Naive thymus-derived CD4-positive, alpha-beta T cell (primary cell): ENCODE measurements around the gene RBM5. TPM values are rescaled to one million over a fixed set of nuclear protein-coding genes. Genes with fewer than 3 reads are reported as not detected.

ENCODE experiments used
- ATAC-seq: fragments of 150-1000 bp; cut with Tn5 transposase; 2 replicates; pipeline ENCODE4 v1.10.0; 2021; ENCODE audit warnings: mild to moderate bottlenecking, moderate library complexity
- CTCF ChIA-PET: fragments of 350-600 bp; sonication (Branson Sonifier 250); formaldehyde crosslinking; loops from one replicate; lab custom pipeline; 2021; ENCODE audit warnings: antibody characterized with exemption; lab: Charles Lee
- POLR2A ChIA-PET: fragments of 350-600 bp; sonication (Branson Sonifier 250); formaldehyde crosslinking; loops from one replicate; lab custom pipeline; 2021; ENCODE audit warnings: antibody characterized with exemption, inconsistent platforms; lab: Charles Lee
- DNase-seq, 9 donors: peaks; one replicate each; pipeline versions ENCODE4 v3.0.0 to v3.0.0-alpha.2; 2020 to 2022; ENCODE audit warnings: mixed read lengths in 1 of 9
- H3K27ac ChIP-seq: one replicate; pipeline ENCODE4 v1.7.0; 2013; ENCODE audit warnings: mild to moderate bottlenecking, low read depth, low read length, moderate library complexity
- H3K27me3 ChIP-seq, 2 donors: one replicate each; pipeline ENCODE4 v1.7.0; 2013; ENCODE audit warnings: low read length in 2 of 2, mild to moderate bottlenecking in 2 of 2, moderate library complexity in 2 of 2; ENCODE audit not compliant: control insufficient read depth in 2 of 2, insufficient read depth in 2 of 2
- H3K36me3 ChIP-seq, 3 experiments: 1 replicate in 2 of 3; 2 replicates in 1 of 3; pipeline ENCODE4 v1.7.0; 2013; ENCODE audit warnings: low read length in 3 of 3, mild to moderate bottlenecking in 3 of 3, moderate library complexity in 1 of 3; ENCODE audit not compliant: insufficient read depth in 3 of 3, control insufficient read depth in 2 of 3
- H3K4me1 ChIP-seq, 2 donors: one replicate each; pipeline ENCODE4 v1.7.0; 2013; ENCODE audit warnings: low read length in 2 of 2, mild to moderate bottlenecking in 2 of 2, moderate library complexity in 1 of 2; ENCODE audit not compliant: control insufficient read depth in 2 of 2, insufficient read depth in 2 of 2
- H3K4me3 ChIP-seq: 2 replicates; pipeline ENCODE4 v1.7.0; 2013; ENCODE audit warnings: mild to moderate bottlenecking, low read length
- H3K9me3 ChIP-seq, 3 experiments: 1 replicate in 2 of 3; 2 replicates in 1 of 3; pipeline ENCODE4 v1.7.0; 2013; ENCODE audit warnings: low read length in 3 of 3; ENCODE audit not compliant: control insufficient read depth in 2 of 3
- H3K27ac Mint-ChIP-seq, 9 donors: one replicate each; pipeline ENCODE4 v1.8.0; 2020 to 2022; ENCODE audit warnings: mixed read lengths in 9 of 9, mild to moderate bottlenecking in 8 of 9, moderate library complexity in 5 of 9, inconsistent platforms in 2 of 9
- H3K27me3 Mint-ChIP-seq, 5 donors: one replicate each; pipeline ENCODE4 v1.8.0; 2021 to 2022; ENCODE audit warnings: mixed read lengths in 5 of 5, mild to moderate bottlenecking in 1 of 5
- H3K36me3 Mint-ChIP-seq, 5 donors: one replicate each; pipeline ENCODE4 v1.8.0; 2020 to 2022; ENCODE audit warnings: mixed read lengths in 5 of 5, mild to moderate bottlenecking in 3 of 5, inconsistent platforms in 1 of 5
- H3K4me1 Mint-ChIP-seq, 7 donors: one replicate each; pipeline ENCODE4 v1.8.0; 2020 to 2022; ENCODE audit warnings: mixed read lengths in 7 of 7, mild to moderate bottlenecking in 3 of 7, inconsistent platforms in 1 of 7
- H3K4me3 Mint-ChIP-seq, 10 donors: one replicate each; pipeline ENCODE4 v1.8.0; 2020 to 2022; ENCODE audit warnings: mild to moderate bottlenecking in 10 of 10, mixed read lengths in 10 of 10, moderate library complexity in 6 of 10, inconsistent platforms in 2 of 10
- H3K9me3 Mint-ChIP-seq, 11 donors: one replicate each; pipeline ENCODE4 v1.8.0; 2020 to 2022; ENCODE audit warnings: mixed read lengths in 11 of 11, mild to moderate bottlenecking in 4 of 11, inconsistent platforms in 1 of 11, moderate library complexity in 1 of 11
- intact Hi-C, 2 donors: fragments of 100-400 bp; cut with micrococcal nuclease; formaldehyde crosslinking; loops; one replicate each; pipeline ENCODE4 v1.15.1; 2023
- polyA plus RNA-seq, 2 donors: library from polyadenylated mRNA; unstranded; fragments of 300-500 nt; fragmentation: Illumina TruSeq; gene quantifications; one replicate each; pipeline ENCODE4 v1.2.3, GENCODE V29; 2021
- total RNA-seq, 6 experiments: library from RNA in 5 of 6; stranded (reverse) in 5 of 6; gene quantifications; 1 replicate in 5 of 6; 2 replicates in 1 of 6; pipeline ENCODE4 v1.2.3 and lab custom pipeline; 2021 to 2026

Gene RBM5
- total and polyA plus RNA-seq, 7 experiments from 2014 or later, result 45.6 to 420 (median 320) TPM

GRCh38 chr3:50161320-50161719 lies 72.6 kb downstream of the RBM5 start:
- ChIA-PET POLR2A (interaction anchor here (0.6 kb wide), 1 partner anchor 86 kb away, joined by 3 read pairs; no protein-coding TSS in a partner anchor), CTCF (no interaction called here)
- no peak overlapping the region for H3K27ac Mint-ChIP-seq
- intact Hi-C loops, result no loop called here
- peaks cover 0 to 3% (median 0%) of the 10 kb centered on the region in 11 donors for H3K9me3 Mint-ChIP-seq
- no peak overlapping the region for H3K4me3 Mint-ChIP-seq
- H3K4me3 ChIP-seq, result no peak overlapping the region
- H3K4me1 ChIP-seq, result no peaks in the 10 kb centered on the region
- H3K27me3 Mint-ChIP-seq, result peaks cover 2 to 30% (median 8%) of the 10 kb centered on the region in 5 donors
- H3K9me3 ChIP-seq, result no peaks in the 10 kb centered on the region
- peaks cover 0 to 6% (median 0%) of the 10 kb centered on the region in 7 donors for H3K4me1 Mint-ChIP-seq
- H3K27me3 ChIP-seq, result peaks cover 2 to 5% of the 10 kb centered on the region in 2 donors
- H3K36me3 ChIP-seq, result no peaks in the 10 kb centered on the region
- ATAC-seq, result no peak
- H3K36me3 Mint-ChIP-seq, result no peaks in the 10 kb centered on the region
- no peak overlapping the region for H3K27ac ChIP-seq
- no peak for DNase-seq

GRCh38 chr3:50162034-50162883 lies 73.5 kb downstream of the RBM5 start:
- Mint-ChIP-seq H3K4me3 (no peak overlapping the region), H3K4me1 (peaks cover 0 to 3% (median 0%) of the 10 kb centered on the region in 7 donors), H3K27me3 (peaks cover 0 to 21% (median 4%) of the 10 kb centered on the region in 5 donors), H3K27ac (no peak overlapping the region), H3K9me3 (peaks cover 0 to 3% (median 0%) of the 10 kb centered on the region in 11 donors), H3K36me3 (no peaks in the 10 kb centered on the region)
- H3K36me3 ChIP-seq, result no peaks in the 10 kb centered on the region
- no peaks in the 10 kb centered on the region for H3K27me3 ChIP-seq
- CTCF ChIA-PET, result no interaction called here
- intact Hi-C loops, result no loop called here
- H3K4me1 ChIP-seq, result no peaks in the 10 kb centered on the region
- no peak for DNase-seq
- H3K4me3 ChIP-seq, result no peak overlapping the region
- no peak for ATAC-seq
- POLR2A ChIA-PET, result interaction anchor here (0.6 to 1.2 kb wide), 2 partner anchors 13 to 85 kb away, joined by 3 read pairs; no protein-coding TSS in a partner anchor
- no peaks in the 10 kb centered on the region for H3K9me3 ChIP-seq
- H3K27ac ChIP-seq, result no peak overlapping the region

GRCh38 chr3:50163572-50164455 lies 75.1 kb downstream of the RBM5 start:
- no peak for DNase-seq
- ATAC-seq, result no peak
- CTCF ChIA-PET, result interaction anchor here (1.0 to 1.4 kb wide), 2 partner anchors 31 to 42 kb away, joined by 3 to 4 read pairs; no protein-coding TSS in a partner anchor
- H3K36me3 Mint-ChIP-seq, result no peaks in the 10 kb centered on the region
- peaks cover 0 to 3% (median 0%) of the 10 kb centered on the region in 11 donors for H3K9me3 Mint-ChIP-seq
- H3K27ac Mint-ChIP-seq, result no peak overlapping the region
- Histone ChIP-seq H3K4me3 (no peak overlapping the region), H3K27me3 (no peaks in the 10 kb centered on the region), H3K36me3 (no peaks in the 10 kb centered on the region), H3K27ac (no peak overlapping the region), H3K9me3 (no peaks in the 10 kb centered on the region), H3K4me1 (no peaks in the 10 kb centered on the region)
- POLR2A ChIA-PET, result no interaction called here
- peaks cover 0 to 3% (median 0%) of the 10 kb centered on the region in 7 donors for H3K4me1 Mint-ChIP-seq
- peaks cover 0 to 7% (median 0%) of the 10 kb centered on the region in 5 donors for H3K27me3 Mint-ChIP-seq
- intact Hi-C loops, result no loop called here
- H3K4me3 Mint-ChIP-seq, result no peak overlapping the region

GRCh38 chr3:50164481-50164880 lies 75.8 kb downstream of the RBM5 start:
- POLR2A ChIA-PET, result no interaction called here
- Mint-ChIP-seq H3K4me3 (no peak overlapping the region), H3K4me1 (peaks cover 0 to 3% (median 0%) of the 10 kb centered on the region in 7 donors), H3K9me3 (peaks cover 0 to 3% (median 0%) of the 10 kb centered on the region in 11 donors), H3K27me3 (peaks cover 0 to 4% (median 0%) of the 10 kb centered on the region in 5 donors), H3K36me3 (no peaks in the 10 kb centered on the region), H3K27ac (no peak overlapping the region)
- no peak overlapping the region for H3K4me3 ChIP-seq
- ATAC-seq, result no peak
- no peak overlapping the region for H3K27ac ChIP-seq
- intact Hi-C loops, result no loop called here
- no peak for DNase-seq
- H3K27me3 ChIP-seq, result no peaks in the 10 kb centered on the region
- CTCF ChIA-PET, result interaction anchor here (1.4 kb wide), 1 partner anchor 42 kb away, joined by 4 read pairs; no protein-coding TSS in a partner anchor
- H3K9me3 ChIP-seq, result no peaks in the 10 kb centered on the region
- no peaks in the 10 kb centered on the region for H3K36me3 ChIP-seq
- H3K4me1 ChIP-seq, result no peaks in the 10 kb centered on the region

GRCh38 chr3:50164984-50165909 lies 76.5 kb downstream of the RBM5 start:
- ATAC-seq (no peak), DNase-seq (no peak)
- Mint-ChIP-seq H3K27me3 (peaks cover 0 to 1% (median 0%) of the 10 kb centered on the region in 5 donors), H3K27ac (no peak overlapping the region), H3K4me3 (no peak overlapping the region), H3K9me3 (peaks cover 0 to 1% (median 0%) of the 10 kb centered on the region in 11 donors), H3K4me1 (peaks cover 0 to 3% (median 0%) of the 10 kb centered on the region in 7 donors), H3K36me3 (no peaks in the 10 kb centered on the region)
- Histone ChIP-seq H3K36me3 (no peaks in the 10 kb centered on the region), H3K27me3 (no peaks in the 10 kb centered on the region), H3K9me3 (no peaks in the 10 kb centered on the region), H3K27ac (no peak overlapping the region), H3K4me1 (no peaks in the 10 kb centered on the region), H3K4me3 (no peak overlapping the region)
- ChIA-PET POLR2A (no interaction called here), CTCF (interaction anchor here (1.4 kb wide), 1 partner anchor 43 kb away, joined by 4 read pairs; no protein-coding TSS in a partner anchor)
- intact Hi-C loops, result no loop called here
